H1 (cell line): ENCODE results near the gene APBB3. TPM values are rescaled to one million over a fixed set of nuclear protein-coding genes. Genes with fewer than 3 reads are reported as not detected.
A peak's percentile ranks its signal among the peaks of the same experiment; 100 is the strongest.

Source experiments
- ATF2 ChIP-seq: IDR thresholded peaks from 2 replicates; pipeline ENCODE4 v1.6.1; 2012; ENCODE audit warnings: low read length, inconsistent platforms
- CBX5 ChIP-seq: fragments of 300-800, 300-1000 bp; sonication (generic); IDR thresholded peaks from 2 replicates; pipeline ENCODE4 v1.7.1; 2016; ENCODE audit warnings: antibody characterized with exemption, low read length, low read depth
- CEBPB ChIP-seq: IDR thresholded peaks from 2 replicates; pipeline ENCODE4 v1.6.1; 2012; ENCODE audit warnings: low read depth, low read length
- CREB1 ChIP-seq: IDR thresholded peaks from 2 replicates; pipeline ENCODE4 v1.6.1; 2012; ENCODE audit warnings: inconsistent platforms
- GABPA ChIP-seq: IDR thresholded peaks from 2 replicates; pipeline ENCODE4 v1.6.1; 2011; ENCODE audit warnings: mild to moderate bottlenecking, low read length, moderate library complexity, borderline replicate concordance; ENCODE audit not compliant: insufficient read depth
- HDAC2 ChIP-seq, 2 experiments: fragments of 300-600 bp in 1 of 2; sonication (generic) in 1 of 2; IDR thresholded peaks; 2 replicates each; pipeline ENCODE4 v1.6.1; 2011 to 2012; ENCODE audit warnings: low read depth in 2 of 2, low read length in 2 of 2, mild to moderate bottlenecking in 2 of 2, moderate library complexity in 2 of 2, borderline replicate concordance in 1 of 2, inconsistent platforms in 1 of 2
- JUND ChIP-seq: IDR thresholded peaks from 2 replicates; pipeline ENCODE4 v1.6.1; 2011; ENCODE audit warnings: mild to moderate bottlenecking, improper control_type of control experiment, low read length
- KDM4A ChIP-seq: IDR thresholded peaks from one replicate; pipeline ENCODE4 v1.7.1; 2012; ENCODE audit warnings: low read depth, mild to moderate bottlenecking, moderate library complexity, low read length, inconsistent platforms; ENCODE audit not compliant: severe bottlenecking
- PHF8 ChIP-seq: fragments of 200-600 bp; sonication (generic); conservative IDR thresholded peaks from 2 replicates; pipeline ENCODE4 v1.7.1; 2012; ENCODE audit warnings: low read depth, mild to moderate bottlenecking, inconsistent platforms, low read length, moderate library complexity
- POLR2AphosphoS5 ChIP-seq: IDR thresholded peaks from 2 replicates; pipeline ENCODE4 v1.6.1; 2011; ENCODE audit warnings: low read depth, low read length
- POU5F1 ChIP-seq: IDR thresholded peaks from 2 replicates; pipeline ENCODE4 v1.6.1; 2011; ENCODE audit warnings: low read depth, mild to moderate bottlenecking, low read length, moderate library complexity
- RBBP5 ChIP-seq: IDR thresholded peaks from 2 replicates; pipeline ENCODE4 v1.7.1; 2012; ENCODE audit warnings: low read depth, mild to moderate bottlenecking, inconsistent platforms, low read length, moderate library complexity, borderline replicate concordance
- RFX5 ChIP-seq: IDR thresholded peaks from 2 replicates; pipeline ENCODE4 v1.6.1; 2011; ENCODE audit warnings: low read depth, low read length, improper control_type of control experiment, borderline replicate concordance
- TAF7 ChIP-seq: optimal IDR thresholded peaks from 2 replicates; pipeline ENCODE3; 2011; ENCODE audit warnings: low read depth, mild to moderate bottlenecking, inconsistent platforms, low read length, moderate library complexity, borderline replicate concordance
- TBP ChIP-seq: IDR thresholded peaks from 2 replicates; pipeline ENCODE4 v1.6.1; 2011; ENCODE audit warnings: low read depth, low read length, improper control_type of control experiment
- YY1 ChIP-seq: IDR thresholded peaks from 2 replicates; pipeline ENCODE4 v1.6.1; 2011; ENCODE audit warnings: low read depth, mild to moderate bottlenecking, low read length
- ZNF274 ChIP-seq: IDR thresholded peaks from 2 replicates; pipeline ENCODE4 v1.7.0; 2012; ENCODE audit warnings: low read length, borderline replicate concordance; ENCODE audit errors: extremely low read depth
- polyA plus RNA-seq, 7 experiments: library from polyadenylated mRNA; depleted of rRNA in 3 of 7; stranded (reverse) in 5 of 7; unstranded in 2 of 7; fragments of >200 nt in 5 of 7; fragments of 200-250 nt in 2 of 7; gene quantifications; 1 replicate in 5 of 7; 2 replicates in 1 of 7; 4 replicates in 1 of 7; pipeline versions ENCODE4 v1.2.1 to v1.2.3, GENCODE V29; 2011 to 2013; ENCODE audit warnings: missing spikeins in 2 of 7, mixed read lengths in 2 of 7
- total RNA-seq: library from RNA; stranded (reverse); fragmentation: NEBNext Ultra II Directional; extraction: Animal tissue kit (Norgen Biotek cat#: 25700); gene quantifications from 2 replicates; pipeline ENCODE4 v1.2.1, GENCODE V29; 2021
- TF ChIP-seq, protein P1 (sequence below): IDR thresholded peaks from 2 replicates; pipeline ENCODE4 v1.6.1; 2012; ENCODE audit warnings: inconsistent platforms
- TF ChIP-seq, protein P2 (sequence below), 3 experiments: IDR thresholded peaks; 1 replicate in 2 of 3; 2 replicates in 1 of 3; pipeline versions ENCODE4 v1.5.1 to v1.6.1; 2011; ENCODE audit warnings: low read length in 3 of 3, mild to moderate bottlenecking in 3 of 3, inconsistent platforms in 2 of 3, low read depth in 1 of 3, moderate library complexity in 1 of 3; ENCODE audit not compliant: insufficient read depth in 1 of 3; ENCODE audit errors: control extremely low read depth in 1 of 3

The APBB3 gene
- total and polyA plus RNA-seq, 2 of the 8 experiments (the other 6 are each of a cell fraction or from before 2014, with no cell fraction given): 16.0 to 21.9 TPM

GRCh38 chr5:140547508-140548299, 16.7 kb downstream of the APBB3 start, which contains the start of gene EIF4EBP3 (continued):
- TF ChIP-seq CEBPB (no peak), RBBP5 (no peak), TBP (peak; percentile 7), TAF7 (no peak), CREB1 (peak; percentile 86), PHF8 (peak; percentile 55; the same call in 1 of the 2 replicates), POU5F1 (no peak), CBX5 (no peak), JUND (no peak), POLR2AphosphoS5 (peak; percentile 92), RFX5 (no peak), KDM4A (peak; percentile 32), YY1 (no peak), ZNF274 (no peak), GABPA (no peak), ATF2 (peak; percentile 54; the same call in 1 of the 2 replicates), HDAC2 (IDR thresholded peaks at IDR 0.05; ENCODE audit: borderline replicate concordance in 1 of 2, low read depth in 2 of 2, low read length in 2 of 2) (peak in 1 of 2 experiments; percentile 62; a peak in 1 of 4 replicates)
- TF ChIP-seq, protein P1, sequence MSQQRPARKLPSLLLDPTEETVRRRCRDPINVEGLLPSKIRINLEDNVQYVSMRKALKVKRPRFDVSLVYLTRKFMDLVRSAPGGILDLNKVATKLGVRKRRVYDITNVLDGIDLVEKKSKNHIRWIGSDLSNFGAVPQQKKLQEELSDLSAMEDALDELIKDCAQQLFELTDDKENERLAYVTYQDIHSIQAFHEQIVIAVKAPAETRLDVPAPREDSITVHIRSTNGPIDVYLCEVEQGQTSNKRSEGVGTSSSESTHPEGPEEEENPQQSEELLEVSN: peak; percentile 80
- TF ChIP-seq, protein P2, sequence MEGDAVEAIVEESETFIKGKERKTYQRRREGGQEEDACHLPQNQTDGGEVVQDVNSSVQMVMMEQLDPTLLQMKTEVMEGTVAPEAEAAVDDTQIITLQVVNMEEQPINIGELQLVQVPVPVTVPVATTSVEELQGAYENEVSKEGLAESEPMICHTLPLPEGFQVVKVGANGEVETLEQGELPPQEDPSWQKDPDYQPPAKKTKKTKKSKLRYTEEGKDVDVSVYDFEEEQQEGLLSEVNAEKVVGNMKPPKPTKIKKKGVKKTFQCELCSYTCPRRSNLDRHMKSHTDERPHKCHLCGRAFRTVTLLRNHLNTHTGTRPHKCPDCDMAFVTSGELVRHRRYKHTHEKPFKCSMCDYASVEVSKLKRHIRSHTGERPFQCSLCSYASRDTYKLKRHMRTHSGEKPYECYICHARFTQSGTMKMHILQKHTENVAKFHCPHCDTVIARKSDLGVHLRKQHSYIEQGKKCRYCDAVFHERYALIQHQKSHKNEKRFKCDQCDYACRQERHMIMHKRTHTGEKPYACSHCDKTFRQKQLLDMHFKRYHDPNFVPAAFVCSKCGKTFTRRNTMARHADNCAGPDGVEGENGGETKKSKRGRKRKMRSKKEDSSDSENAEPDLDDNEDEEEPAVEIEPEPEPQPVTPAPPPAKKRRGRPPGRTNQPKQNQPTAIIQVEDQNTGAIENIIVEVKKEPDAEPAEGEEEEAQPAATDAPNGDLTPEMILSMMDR (IDR thresholded peaks at IDR 0.05; ENCODE audit: control extremely low read depth in 1 of 3, insufficient read depth in 1 of 3, low read depth in 1 of 3, low read length in 3 of 3): peak; percentile 40 to 73 (median 61)
